ENCODE results near the gene SIRT2.
"Not testable (repeated sequence)": the region's sequence is repeated elsewhere in the genome, so short reads cannot be mapped to it uniquely, and the experiment has no call there.

SIRT2 gene

GRCh38 chr19:38888876-38889275, 10.5 kb downstream of the SIRT2 start:
- CTCF ChIA-PET = interaction anchor here (1.3 kb wide), 1 partner anchor 486 kb away, joined by 3 read pairs; the partner anchor contains the start of gene FAM98C
- POLR2A ChIA-PET = interaction anchor here (1.7 kb wide), 1 partner anchor 40 kb away, joined by 9 read pairs; no protein-coding TSS in a partner anchor
- TF ChIP-seq CTBP1 (IDR thresholded peaks at IDR 0.05; ENCODE audit: borderline replicate concordance) (no peak), FOXM1 (IDR thresholded peaks at IDR 0.05; ENCODE audit: borderline replicate concordance) (no peak), HDGF (IDR thresholded peaks at IDR 0.05; ENCODE audit: borderline replicate concordance) (no peak), TARDBP (IDR thresholded peaks at IDR 0.05) (no peak), ARNT (IDR thresholded peaks at IDR 0.05) (no peak), ELF4 (IDR thresholded peaks at IDR 0.05) (no peak), SP1 (IDR thresholded peaks at IDR 0.05) (no peak), FOXK2 (IDR thresholded peaks at IDR 0.05) (no peak), SUZ12 (IDR thresholded peaks at IDR 0.05) (no peak), FOXA1 (IDR thresholded peaks at IDR 0.05) (no peak)
- no peak for DNase-seq (ENCODE audit: extremely low spot score)

- DNase-seq (ENCODE audit: extremely low spot score); CTCF ChIA-PET; POLR2A ChIA-PET: not testable (repeated sequence)
These were observed 14.7 kb downstream of the SIRT2 start for GRCh38 chr19:38884691-38885090.

- POLR2A ChIA-PET = interaction anchor here (1.3 kb wide), 1 partner anchor 34 kb away, joined by 4 read pairs; no protein-coding TSS in a partner anchor
- DNase-seq (ENCODE audit: extremely low spot score) = no peak
- TF ChIP-seq FOXA1 (IDR thresholded peaks at IDR 0.05) (no peak), CTBP1 (IDR thresholded peaks at IDR 0.05; ENCODE audit: borderline replicate concordance) (no peak), PKNOX1 (IDR thresholded peaks at IDR 0.05) (no peak), ARNT (IDR thresholded peaks at IDR 0.05) (no peak), NFRKB (IDR thresholded peaks at IDR 0.05) (no peak), ZNF384 (IDR thresholded peaks at IDR 0.05) (no peak), SUZ12 (IDR thresholded peaks at IDR 0.05) (no peak), L3MBTL2 (conservative IDR thresholded peaks at IDR 0.05) (no peak), FOXM1 (IDR thresholded peaks at IDR 0.05; ENCODE audit: borderline replicate concordance) (no peak), FOXK2 (IDR thresholded peaks at IDR 0.05) (no peak), TARDBP (IDR thresholded peaks at IDR 0.05) (no peak), LEF1 (IDR thresholded peaks at IDR 0.05; ENCODE audit: borderline replicate concordance) (no peak), ELF4 (IDR thresholded peaks at IDR 0.05) (no peak), HDGF (IDR thresholded peaks at IDR 0.05; ENCODE audit: borderline replicate concordance) (no peak), BHLHE40 (IDR thresholded peaks at IDR 0.05; ENCODE audit: borderline replicate concordance) (no peak)
- CTCF ChIA-PET = no interaction called here
These were observed 16.1 kb downstream of the SIRT2 start for GRCh38 chr19:38883286-38883685.

GRCh38 chr19:38880882-38881609, 18.4 kb downstream of the SIRT2 start:
- TF ChIP-seq HDGF (IDR thresholded peaks at IDR 0.05; ENCODE audit: borderline replicate concordance) (no peak), FOXM1 (IDR thresholded peaks at IDR 0.05; ENCODE audit: borderline replicate concordance) (no peak), LEF1 (IDR thresholded peaks at IDR 0.05; ENCODE audit: borderline replicate concordance) (no peak), FOXA1 (IDR thresholded peaks at IDR 0.05) (no peak), FOXK2 (IDR thresholded peaks at IDR 0.05) (no peak), ELF4 (IDR thresholded peaks at IDR 0.05) (no peak), SP1 (IDR thresholded peaks at IDR 0.05) (no peak), SUZ12 (IDR thresholded peaks at IDR 0.05) (no peak)
- ChIA-PET CTCF (no interaction called here), POLR2A (interaction anchor here (1.5 kb wide), 1 partner anchor 32 kb away, joined by 3 read pairs; no protein-coding TSS in a partner anchor)
- no peak for DNase-seq (ENCODE audit: extremely low spot score)

- DNase-seq (ENCODE audit: extremely low spot score) = no peak
- TF ChIP-seq TARDBP (IDR thresholded peaks at IDR 0.05) (no peak), L3MBTL2 (conservative IDR thresholded peaks at IDR 0.05) (no peak), SP1 (IDR thresholded peaks at IDR 0.05) (no peak), ARNT (IDR thresholded peaks at IDR 0.05) (no peak), ELF4 (IDR thresholded peaks at IDR 0.05) (no peak), PKNOX1 (IDR thresholded peaks at IDR 0.05) (no peak), FOXA1 (IDR thresholded peaks at IDR 0.05) (no peak), CTBP1 (IDR thresholded peaks at IDR 0.05; ENCODE audit: borderline replicate concordance) (no peak), ZNF384 (IDR thresholded peaks at IDR 0.05) (no peak), LEF1 (IDR thresholded peaks at IDR 0.05; ENCODE audit: borderline replicate concordance) (no peak), HDGF (IDR thresholded peaks at IDR 0.05; ENCODE audit: borderline replicate concordance) (no peak), FOXM1 (IDR thresholded peaks at IDR 0.05; ENCODE audit: borderline replicate concordance) (no peak), NFRKB (IDR thresholded peaks at IDR 0.05) (no peak), FOXK2 (IDR thresholded peaks at IDR 0.05) (no peak), BHLHE40 (IDR thresholded peaks at IDR 0.05; ENCODE audit: borderline replicate concordance) (no peak), SUZ12 (IDR thresholded peaks at IDR 0.05) (no peak)
- CTCF ChIA-PET = no interaction called here
- POLR2A ChIA-PET = interaction anchor here (1.5 kb wide), 1 partner anchor 31 kb away, joined by 3 read pairs; no protein-coding TSS in a partner anchor
These were observed 19.1 kb downstream of the SIRT2 start for GRCh38 chr19:38880076-38880881.

GRCh38 chr19:38879400-38879751, 20.0 kb downstream of the SIRT2 start:
- POLR2A ChIA-PET = no interaction called here
- TF ChIP-seq TARDBP (IDR thresholded peaks at IDR 0.05) = no peak
- TF ChIP-seq NFRKB (IDR thresholded peaks at IDR 0.05) = no peak
- no peak for TF ChIP-seq SP1 (IDR thresholded peaks at IDR 0.05)
- TF ChIP-seq PKNOX1 (IDR thresholded peaks at IDR 0.05) = no peak
- TF ChIP-seq HDGF (IDR thresholded peaks at IDR 0.05; ENCODE audit: borderline replicate concordance) = no peak
- CTCF ChIA-PET = no interaction called here
- DNase-seq (ENCODE audit: extremely low spot score) = no peak

Data from HEK293T (cell line).